ENCODE measurements around the gene PIM2. TPM values are rescaled to one million over a fixed set of nuclear protein-coding genes. Genes with fewer than 3 reads are reported as not detected.
"Not testable (repeated sequence)": the region's sequence is repeated elsewhere in the genome, so short reads cannot be mapped to it uniquely, and the experiment has no call there.

Gene PIM2
- total RNA-seq, 4 donors from 2014 or later: 2.3 to 3.5 (median 2.4) TPM

DNA sequence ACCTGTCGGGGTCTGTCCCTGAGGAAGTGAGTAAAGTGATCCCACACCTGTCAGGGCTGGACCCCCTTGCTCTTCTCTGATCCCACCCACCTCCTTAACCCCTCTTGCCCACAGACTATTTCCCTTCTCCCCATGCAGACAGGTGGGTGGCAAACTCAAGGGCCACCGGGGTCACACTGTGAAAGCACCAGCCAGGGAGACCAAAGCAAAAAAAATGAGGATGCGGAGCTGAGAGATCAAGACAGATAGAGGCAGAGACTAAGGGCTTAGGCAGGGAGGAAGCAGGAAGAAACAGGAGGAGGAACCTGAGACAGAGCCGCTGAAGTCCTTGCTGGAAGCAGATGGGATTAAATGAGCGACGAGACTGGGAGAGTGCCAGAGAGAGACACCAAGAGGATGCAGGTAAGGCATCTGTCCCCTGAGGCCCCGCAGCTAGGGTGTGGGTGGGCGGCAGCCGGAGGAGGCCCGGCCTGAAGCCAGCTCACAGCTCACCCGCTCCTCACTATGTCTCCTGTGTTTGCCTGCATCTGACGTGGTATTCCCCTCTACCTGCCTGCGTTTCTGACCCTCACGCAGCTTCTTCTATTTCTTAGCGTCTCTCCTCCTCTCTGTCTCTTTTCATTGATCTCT is 28.4 kb downstream of the PIM2 start:
- TF ChIP-seq POLR2A (IDR thresholded peaks at IDR 0.05): no peak
- no peak for TF ChIP-seq CTCF (IDR thresholded peaks at IDR 0.05 in 4 of 5, conservative IDR thresholded peaks at IDR 0.05 in 1 of 5)
- H3K4me1 ChIP-seq: peaks cover 4 to 5% of the 10 kb centered on the region in 2 donors
- intact Hi-C loops (cut with DNase I; ENCODE audit: low total_unique reads): loop anchor here (5.0 to 10.0 kb wide), 3 partner anchors 152 to 274 kb away; partner anchors contain the start of genes MAGIX and TFE3
- ATAC-seq: no peak
- peak overlapping the region in 1 of 4 donors; percentile 49 for H3K27ac ChIP-seq
- DNase-seq: no peak
- no peaks in the 10 kb centered on the region for H3K9me3 ChIP-seq
- H3K4me3 ChIP-seq: peak overlapping the region; percentile 64 to 75 (median 68)
- peaks cover 0 to 4% of the 10 kb centered on the region in 2 donors for H3K36me3 ChIP-seq
- H3K27me3 ChIP-seq: no peaks in the 10 kb centered on the region
- in situ Hi-C loops (cut with MboI; ENCODE audit: low sequenced_read_pairs in 4 of 4): loop anchor here in 1 of 4 donors (10.0 kb wide), 1 partner anchor 86 kb away; the partner anchor contains the start of gene HDAC6

DNA sequence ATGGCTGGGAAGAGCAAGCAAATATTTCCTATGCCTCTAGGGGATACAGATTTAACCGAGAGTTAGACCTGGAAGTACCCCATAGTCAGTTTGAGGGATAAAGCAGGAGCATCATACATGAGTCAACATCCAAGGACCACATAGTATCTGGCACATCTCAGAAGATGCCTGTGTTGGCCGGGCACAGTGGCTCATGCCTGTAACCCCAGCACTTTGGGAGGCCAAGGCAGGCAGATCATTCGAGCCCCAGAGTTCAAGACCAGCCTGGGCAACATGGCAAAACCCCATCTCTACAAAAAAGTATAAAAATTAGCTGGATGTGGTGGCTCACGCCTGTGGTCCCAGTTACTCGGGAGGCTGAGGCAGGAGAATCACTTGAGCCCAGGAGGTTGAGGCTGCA is 32.2 kb downstream of the PIM2 start:
- H3K9me3 ChIP-seq; H3K4me3 ChIP-seq; H3K27me3 ChIP-seq; in situ Hi-C loops (cut with MboI; ENCODE audit: low sequenced_read_pairs in 4 of 4); H3K27ac ChIP-seq; DNase-seq; H3K36me3 ChIP-seq; intact Hi-C loops (cut with DNase I; ENCODE audit: low total_unique reads); ATAC-seq; H3K4me1 ChIP-seq: not testable (repeated sequence)

GRCh38 chrX:48883729-48884128 is 35.1 kb downstream of the PIM2 start:
- DNase-seq: no peak

GRCh38 chrX:48876944-48877343 is 41.9 kb downstream of the PIM2 start:
- DNase-seq; in situ Hi-C loops (cut with MboI; ENCODE audit: low sequenced_read_pairs in 4 of 4); H3K36me3 ChIP-seq; H3K4me1 ChIP-seq; intact Hi-C loops (cut with DNase I; ENCODE audit: low total_unique reads); ATAC-seq; H3K27ac ChIP-seq; H3K9me3 ChIP-seq; H3K27me3 ChIP-seq; H3K4me3 ChIP-seq: not testable (repeated sequence)

More at GRCh38 chrX:48883729-48884128, 35.1 kb downstream of the PIM2 start:
- H3K27ac ChIP-seq: no peak overlapping the region
- intact Hi-C loops (cut with DNase I; ENCODE audit: low total_unique reads) (no loop called here), in situ Hi-C loops (cut with MboI; ENCODE audit: low sequenced_read_pairs in 4 of 4) (no loop called here)
- TF ChIP-seq POLR2A (IDR thresholded peaks at IDR 0.05) (no peak), CTCF (IDR thresholded peaks at IDR 0.05 in 4 of 5, conservative IDR thresholded peaks at IDR 0.05 in 1 of 5) (no peak)
- no peak overlapping the region for H3K4me3 ChIP-seq
- H3K4me1 ChIP-seq: no peaks in the 10 kb centered on the region
- H3K9me3 ChIP-seq: no peaks in the 10 kb centered on the region
- H3K36me3 ChIP-seq: no peaks in the 10 kb centered on the region
- no peak for ATAC-seq
- H3K27me3 ChIP-seq: no peaks in the 10 kb centered on the region

DNA sequence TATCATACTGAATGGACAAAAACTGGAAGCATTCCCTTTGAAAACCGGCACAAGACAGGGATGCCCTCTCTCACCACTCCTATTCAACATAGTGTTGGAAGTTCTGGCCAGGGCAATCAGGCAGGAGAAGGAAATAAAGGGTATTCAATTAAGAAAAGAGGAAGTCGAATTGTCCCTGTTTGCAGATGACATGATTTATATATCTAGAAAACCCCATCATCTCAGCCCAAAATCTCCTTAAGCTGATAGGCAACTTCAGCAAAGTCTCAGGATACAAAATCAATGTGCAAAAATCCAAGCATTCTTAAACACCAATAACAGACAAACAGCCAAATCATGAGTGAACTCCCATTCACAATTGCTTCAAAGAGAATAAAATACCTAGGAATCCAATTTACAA is 46.8 kb downstream of the PIM2 start:
- H3K4me3 ChIP-seq; DNase-seq; H3K27me3 ChIP-seq; H3K36me3 ChIP-seq; ATAC-seq; H3K27ac ChIP-seq; in situ Hi-C loops (cut with MboI; ENCODE audit: low sequenced_read_pairs in 4 of 4); intact Hi-C loops (cut with DNase I; ENCODE audit: low total_unique reads); H3K4me1 ChIP-seq; H3K9me3 ChIP-seq: not testable (repeated sequence)

GRCh38 chrX:48864210-48864609 is 54.6 kb downstream of the PIM2 start:
- DNase-seq (no peak), ATAC-seq (no peak)
- H3K27me3 ChIP-seq: no peaks in the 10 kb centered on the region
- H3K4me1 ChIP-seq: no peaks in the 10 kb centered on the region
- H3K9me3 ChIP-seq: no peaks in the 10 kb centered on the region
- no peak overlapping the region for H3K4me3 ChIP-seq
- no peak for TF ChIP-seq CTCF (IDR thresholded peaks at IDR 0.05 in 4 of 5, conservative IDR thresholded peaks at IDR 0.05 in 1 of 5)
- TF ChIP-seq POLR2A (IDR thresholded peaks at IDR 0.05): no peak
- no peaks in the 10 kb centered on the region for H3K36me3 ChIP-seq
- intact Hi-C loops (cut with DNase I; ENCODE audit: low total_unique reads): no loop called here
- in situ Hi-C loops (cut with MboI; ENCODE audit: low sequenced_read_pairs in 4 of 4): no loop called here
- no peak overlapping the region for H3K27ac ChIP-seq

Other genes with a start within 250 kb of the PIM2 start
- 1 to 10 TPM; 1.8 to 2.7 (median 2.5) TPM for gene WAS, start 235.2 kb downstream of the PIM2 start, total RNA-seq
- gene SUV39H1, start 222.3 kb downstream of the PIM2 start, total RNA-seq: 1 to 10 TPM; 1.7 to 6.1 (median 3.3) TPM
- not detected for gene GLOD5, start 157.3 kb downstream of the PIM2 start, total RNA-seq
- gene GATA1, start 132.4 kb downstream of the PIM2 start, total RNA-seq: not detected
- gene HDAC6, start 117.0 kb downstream of the PIM2 start, total RNA-seq: 10 to 100 TPM; 38.2 to 92.2 (median 61.3) TPM
- gene ERAS, start 92.5 kb downstream of the PIM2 start, total RNA-seq: not detected
- gene PCSK1N, start 83.4 kb downstream of the PIM2 start, total RNA-seq: not detected
- 100 to 1,000 TPM in 1 of 4 donors, 10 to 100 TPM in 3; 53.3 to 103 (median 68.5) TPM for gene TIMM17B, start 21.3 kb downstream of the PIM2 start, total RNA-seq
- 10 to 100 TPM; 61.3 to 90.4 (median 67.8) TPM for gene PQBP1, start 21.1 kb downstream of the PIM2 start, total RNA-seq
- gene SLC35A2, start 7.4 kb downstream of the PIM2 start, total RNA-seq: 10 to 100 TPM; 12.6 to 18.7 (median 18.5) TPM
- 10 to 100 TPM; 22.2 to 32.2 (median 28.5) TPM for gene OTUD5, start 38.6 kb upstream of the PIM2 start, total RNA-seq
- 1 to 10 TPM in 1 of 4 donors, under 1 TPM in 3; 0.09 to 1.2 (median 0.77) TPM for gene KCND1, start 52.8 kb upstream of the PIM2 start, total RNA-seq
- gene GRIPAP1, start 83.2 kb upstream of the PIM2 start, total RNA-seq: 10 to 100 TPM in 2 of 4 donors, 1 to 10 TPM in 2; 8.6 to 19.3 (median 10.1) TPM
- gene TFE3, start 124.3 kb upstream of the PIM2 start, total RNA-seq: 10 to 100 TPM; 29.3 to 44.5 (median 34.7) TPM
- under 1 TPM; 0.07 to 0.55 (median 0.40) TPM for gene CCDC120, start 140.0 kb upstream of the PIM2 start, total RNA-seq
- gene PRAF2, start 155.0 kb upstream of the PIM2 start, total RNA-seq: 1 to 10 TPM; 4.5 to 6.6 (median 4.7) TPM
- 100 to 1,000 TPM in 3 of 4 donors, 10 to 100 TPM in 1; 98.2 to 125 (median 105) TPM for gene WDR45, start 160.9 kb upstream of the PIM2 start, total RNA-seq
- gene GPKOW, start 204.7 kb upstream of the PIM2 start, total RNA-seq: 10 to 100 TPM; 35.2 to 41.3 (median 38.9) TPM
- gene MAGIX, start 243.7 kb upstream of the PIM2 start, total RNA-seq: 1 to 10 TPM; 2.7 to 7.3 (median 5.3) TPM